Panc1 (cell line): ENCODE results near the gene CEP192.

Source experiments
- POLR2AphosphoS5 ChIP-seq: IDR thresholded peaks from 2 replicates; pipeline ENCODE4 v1.6.1; 2012; ENCODE audit warnings: mild to moderate bottlenecking, low read depth, low read length, moderate library complexity
- TF ChIP-seq, protein P1 (sequence below): fragments of 450-650 bp; IDR thresholded peaks from 2 replicates; pipeline ENCODE4 v1.5.1; 2017; ENCODE audit warnings: mild to moderate bottlenecking
- TF ChIP-seq, protein P2 (sequence below), 2 experiments: IDR thresholded peaks; 2 replicates each; pipeline ENCODE4 v1.6.1; 2011 to 2012; ENCODE audit warnings: low read depth in 2 of 2, control low read depth in 1 of 2, low read length in 1 of 2, mild to moderate bottlenecking in 1 of 2, moderate library complexity in 1 of 2; ENCODE audit not compliant: insufficient read depth in 1 of 2

DNA sequence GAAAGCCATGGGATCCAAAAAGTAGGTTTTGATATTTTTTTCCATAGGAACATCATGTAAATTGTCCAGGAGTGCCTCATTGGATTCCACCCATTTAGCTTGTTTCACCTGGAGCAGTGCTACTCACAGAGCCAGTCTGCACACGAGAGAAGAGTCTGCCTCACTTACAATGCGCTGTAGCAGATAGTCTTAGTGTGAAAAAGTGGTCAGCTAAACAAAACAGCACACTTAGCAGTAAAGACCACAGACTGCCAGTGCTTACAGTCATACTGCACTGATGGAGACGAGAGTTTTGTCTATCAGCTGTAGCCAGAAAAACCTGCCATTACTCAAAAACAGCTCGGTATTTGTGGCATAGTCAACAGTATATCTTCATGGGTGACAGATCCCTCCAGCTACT lies 113.9 kb downstream of the CEP192 start:
- TF ChIP-seq, protein P1, sequence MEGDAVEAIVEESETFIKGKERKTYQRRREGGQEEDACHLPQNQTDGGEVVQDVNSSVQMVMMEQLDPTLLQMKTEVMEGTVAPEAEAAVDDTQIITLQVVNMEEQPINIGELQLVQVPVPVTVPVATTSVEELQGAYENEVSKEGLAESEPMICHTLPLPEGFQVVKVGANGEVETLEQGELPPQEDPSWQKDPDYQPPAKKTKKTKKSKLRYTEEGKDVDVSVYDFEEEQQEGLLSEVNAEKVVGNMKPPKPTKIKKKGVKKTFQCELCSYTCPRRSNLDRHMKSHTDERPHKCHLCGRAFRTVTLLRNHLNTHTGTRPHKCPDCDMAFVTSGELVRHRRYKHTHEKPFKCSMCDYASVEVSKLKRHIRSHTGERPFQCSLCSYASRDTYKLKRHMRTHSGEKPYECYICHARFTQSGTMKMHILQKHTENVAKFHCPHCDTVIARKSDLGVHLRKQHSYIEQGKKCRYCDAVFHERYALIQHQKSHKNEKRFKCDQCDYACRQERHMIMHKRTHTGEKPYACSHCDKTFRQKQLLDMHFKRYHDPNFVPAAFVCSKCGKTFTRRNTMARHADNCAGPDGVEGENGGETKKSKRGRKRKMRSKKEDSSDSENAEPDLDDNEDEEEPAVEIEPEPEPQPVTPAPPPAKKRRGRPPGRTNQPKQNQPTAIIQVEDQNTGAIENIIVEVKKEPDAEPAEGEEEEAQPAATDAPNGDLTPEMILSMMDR = no peak
- no peak for TF ChIP-seq POLR2AphosphoS5
- TF ChIP-seq, protein P2, sequence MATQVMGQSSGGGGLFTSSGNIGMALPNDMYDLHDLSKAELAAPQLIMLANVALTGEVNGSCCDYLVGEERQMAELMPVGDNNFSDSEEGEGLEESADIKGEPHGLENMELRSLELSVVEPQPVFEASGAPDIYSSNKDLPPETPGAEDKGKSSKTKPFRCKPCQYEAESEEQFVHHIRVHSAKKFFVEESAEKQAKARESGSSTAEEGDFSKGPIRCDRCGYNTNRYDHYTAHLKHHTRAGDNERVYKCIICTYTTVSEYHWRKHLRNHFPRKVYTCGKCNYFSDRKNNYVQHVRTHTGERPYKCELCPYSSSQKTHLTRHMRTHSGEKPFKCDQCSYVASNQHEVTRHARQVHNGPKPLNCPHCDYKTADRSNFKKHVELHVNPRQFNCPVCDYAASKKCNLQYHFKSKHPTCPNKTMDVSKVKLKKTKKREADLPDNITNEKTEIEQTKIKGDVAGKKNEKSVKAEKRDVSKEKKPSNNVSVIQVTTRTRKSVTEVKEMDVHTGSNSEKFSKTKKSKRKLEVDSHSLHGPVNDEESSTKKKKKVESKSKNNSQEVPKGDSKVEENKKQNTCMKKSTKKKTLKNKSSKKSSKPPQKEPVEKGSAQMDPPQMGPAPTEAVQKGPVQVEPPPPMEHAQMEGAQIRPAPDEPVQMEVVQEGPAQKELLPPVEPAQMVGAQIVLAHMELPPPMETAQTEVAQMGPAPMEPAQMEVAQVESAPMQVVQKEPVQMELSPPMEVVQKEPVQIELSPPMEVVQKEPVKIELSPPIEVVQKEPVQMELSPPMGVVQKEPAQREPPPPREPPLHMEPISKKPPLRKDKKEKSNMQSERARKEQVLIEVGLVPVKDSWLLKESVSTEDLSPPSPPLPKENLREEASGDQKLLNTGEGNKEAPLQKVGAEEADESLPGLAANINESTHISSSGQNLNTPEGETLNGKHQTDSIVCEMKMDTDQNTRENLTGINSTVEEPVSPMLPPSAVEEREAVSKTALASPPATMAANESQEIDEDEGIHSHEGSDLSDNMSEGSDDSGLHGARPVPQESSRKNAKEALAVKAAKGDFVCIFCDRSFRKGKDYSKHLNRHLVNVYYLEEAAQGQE (IDR thresholded peaks at IDR 0.05; ENCODE audit: insufficient read depth in 1 of 2, low read depth in 2 of 2, low read length in 1 of 2) = no peak
